NCI-H82 treated with DMSO at 0.1 percent for 48 hours (cell line): ENCODE results near the gene NKD1.
A peak's percentile ranks its signal among the peaks of the same experiment; 100 is the strongest.

ENCODE experiments used
- DNase-seq: peaks from one replicate; lab custom pipeline; 2025; ENCODE audit not compliant: unreplicated experiment; lab: John Stamatoyannopoulos, UW

NKD1 gene

GRCh38 chr16:50611995-50612848, 64.0 kb downstream of the NKD1 start:
- peak; percentile 48 for DNase-seq

- DNase-seq, result no peak
Observed at GRCh38 chr16:50612849-50613198, 64.6 kb downstream of the NKD1 start.

GRCh38 chr16:50613281-50613963, 65.2 kb downstream of the NKD1 start:
- no peak for DNase-seq

- no peak for DNase-seq
Observed at GRCh38 chr16:50613964-50614474, 65.8 kb downstream of the NKD1 start.

DNA sequence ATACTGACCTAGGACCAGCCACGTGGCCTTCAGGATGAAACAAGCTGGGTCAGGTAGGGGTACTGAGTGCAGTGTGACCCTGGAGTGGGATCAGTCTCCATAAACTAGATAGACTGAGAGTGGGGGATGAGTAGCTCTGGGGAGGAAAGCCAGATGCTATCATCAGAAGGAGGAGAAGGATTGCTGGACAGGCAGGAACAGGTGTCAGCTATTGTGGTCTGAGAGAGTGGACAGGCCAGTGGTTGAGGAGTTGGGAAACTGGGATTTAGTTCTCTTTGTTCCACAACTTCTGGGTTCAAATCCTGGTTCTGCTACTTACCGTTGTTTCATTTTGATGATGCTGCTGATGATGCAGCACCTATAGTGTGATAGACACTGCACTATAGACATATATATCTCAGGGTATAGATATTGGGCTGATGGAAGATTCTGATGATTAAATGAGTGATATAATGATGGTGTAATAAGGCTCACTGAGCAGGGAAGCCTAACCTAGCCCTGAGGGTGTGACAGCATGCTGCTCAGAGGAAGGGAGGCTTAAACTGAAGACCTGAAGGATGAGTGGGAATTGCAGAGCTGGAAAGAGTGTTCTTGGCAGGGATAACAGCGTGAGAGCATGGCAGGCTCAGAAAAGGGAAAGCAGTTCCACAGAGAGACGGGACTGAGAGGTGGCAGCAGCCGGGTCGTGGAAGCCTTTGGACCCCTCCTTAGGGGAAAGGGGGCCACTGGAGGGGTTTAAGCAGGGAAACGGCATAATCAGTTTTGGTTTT, 66.9 kb downstream of the NKD1 start:
- no peak for DNase-seq

DNA sequence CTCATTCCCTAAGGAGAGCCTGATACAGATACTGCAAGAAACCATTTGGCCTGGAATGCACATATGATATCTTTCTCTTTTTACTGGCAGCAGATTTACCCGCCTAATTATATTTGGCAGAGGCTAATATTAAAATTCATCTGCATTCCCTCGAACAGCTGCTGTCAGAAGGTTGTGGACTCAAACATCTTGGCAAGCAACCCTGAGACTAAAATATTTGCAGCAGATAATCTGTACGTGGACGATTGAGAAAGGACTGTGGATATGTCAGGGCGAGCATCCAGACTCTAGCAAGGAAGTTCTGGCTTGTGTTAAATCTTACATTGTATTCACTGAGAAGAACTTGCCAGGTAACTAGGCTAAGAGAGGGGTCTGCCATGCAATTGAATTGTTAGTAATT, 67.7 kb downstream of the NKD1 start:
- no peak for DNase-seq

DNA sequence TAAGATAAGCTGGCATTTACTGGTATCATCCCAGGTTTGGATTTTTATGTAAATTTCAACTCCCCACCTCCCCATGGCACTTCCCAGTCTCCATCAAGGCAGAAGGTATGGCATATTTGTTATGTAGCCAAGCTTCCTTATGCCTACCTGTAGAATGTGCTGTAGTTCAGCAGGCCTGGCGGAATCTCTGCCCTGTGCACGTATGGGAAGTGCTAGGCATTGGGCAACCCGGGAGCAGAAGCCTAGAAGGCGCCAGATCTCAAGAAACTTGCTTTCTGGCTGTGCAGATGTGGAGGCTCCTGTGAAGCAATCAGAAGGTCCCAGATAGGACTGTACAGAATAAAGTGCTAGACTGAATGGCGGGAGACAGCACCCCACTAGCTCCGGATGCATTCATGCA, 68.2 kb downstream of the NKD1 start:
- DNase-seq, result no peak

DNA sequence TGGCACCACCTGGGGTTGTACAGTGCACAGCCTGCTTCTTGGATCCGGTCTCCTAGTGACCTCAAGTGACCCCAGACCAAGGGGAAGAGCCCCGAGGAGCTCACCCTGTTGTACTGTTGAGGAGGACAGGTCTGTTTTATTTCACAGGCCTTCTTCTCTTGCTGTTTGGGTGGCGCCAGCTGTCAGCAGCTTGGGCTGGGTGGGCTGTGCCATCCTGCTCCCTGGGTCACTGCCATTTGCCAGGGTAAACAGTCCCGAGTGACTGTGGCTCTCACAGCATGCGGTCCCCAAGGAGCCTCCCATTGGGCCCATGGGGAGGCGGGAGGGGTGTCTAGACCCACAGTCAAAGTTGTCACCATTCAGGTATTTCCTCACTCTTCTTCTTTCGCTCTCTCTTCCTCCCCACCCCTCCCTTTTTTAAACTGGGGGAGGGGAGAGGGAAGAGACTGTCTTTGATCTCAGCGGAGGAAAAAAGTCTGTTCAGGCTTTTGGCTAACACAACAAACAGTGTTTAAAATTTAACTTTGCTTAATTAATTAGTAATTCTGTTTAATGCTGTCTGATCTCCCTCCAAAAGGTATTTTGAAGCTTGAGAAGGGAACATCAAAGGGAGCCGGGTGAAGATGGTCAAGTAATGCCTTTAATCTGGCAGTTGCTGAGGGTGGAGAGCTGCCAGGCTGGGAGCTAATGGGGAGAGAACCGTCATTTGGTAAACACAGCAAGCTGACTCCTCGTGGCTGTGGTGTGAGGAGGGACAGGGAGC, 68.9 kb downstream of the NKD1 start:
- DNase-seq, result no peak

GRCh38 chr16:50617646-50618184, 69.5 kb downstream of the NKD1 start:
- DNase-seq, result no peak

GRCh38 chr16:50618238-50618918, 70.2 kb downstream of the NKD1 start:
- DNase-seq, result no peak

DNA sequence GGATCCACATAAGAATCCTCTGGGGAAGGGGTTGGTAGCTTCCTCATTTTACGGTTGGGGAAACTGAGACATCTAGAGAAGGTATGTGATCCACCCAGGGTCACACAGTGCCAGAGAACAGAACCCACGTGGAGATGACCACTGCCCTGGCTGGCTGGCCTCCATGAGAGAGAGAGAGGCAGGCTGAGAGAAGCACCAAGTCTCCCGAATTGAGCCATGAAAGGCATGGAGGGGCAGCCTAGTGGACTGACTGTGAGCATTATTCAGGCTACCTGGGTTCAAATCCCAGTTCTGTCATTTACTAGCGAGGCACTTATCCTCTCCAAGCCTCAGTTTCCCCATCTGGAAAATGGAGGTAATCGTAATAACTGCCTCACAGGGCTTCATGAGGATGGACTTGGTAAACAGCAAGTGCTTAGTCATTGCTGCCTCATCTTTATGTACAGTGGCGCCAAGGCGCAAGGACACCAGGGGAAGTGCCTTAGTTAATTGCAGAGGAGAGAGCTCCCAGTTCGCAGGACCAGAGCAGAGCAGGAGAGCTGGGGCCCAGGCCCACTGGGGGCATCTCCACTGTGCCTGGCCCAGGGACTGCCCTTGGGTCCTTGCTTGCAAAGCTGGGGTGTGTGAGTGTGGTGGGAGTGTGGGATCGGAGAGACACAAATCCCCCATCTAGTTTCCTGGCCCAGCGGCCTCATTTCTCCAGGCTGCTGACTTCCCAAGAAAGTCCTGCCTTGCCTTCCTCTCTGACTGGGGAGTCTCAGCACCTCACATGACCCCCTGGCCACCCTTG, 71.7 kb downstream of the NKD1 start:
- DNase-seq, result no peak

- no peak for DNase-seq
Observed at GRCh38 chr16:50620646-50621451, 72.7 kb downstream of the NKD1 start.

GRCh38 chr16:50621452-50621792, 73.2 kb downstream of the NKD1 start:
- no peak for DNase-seq

DNA sequence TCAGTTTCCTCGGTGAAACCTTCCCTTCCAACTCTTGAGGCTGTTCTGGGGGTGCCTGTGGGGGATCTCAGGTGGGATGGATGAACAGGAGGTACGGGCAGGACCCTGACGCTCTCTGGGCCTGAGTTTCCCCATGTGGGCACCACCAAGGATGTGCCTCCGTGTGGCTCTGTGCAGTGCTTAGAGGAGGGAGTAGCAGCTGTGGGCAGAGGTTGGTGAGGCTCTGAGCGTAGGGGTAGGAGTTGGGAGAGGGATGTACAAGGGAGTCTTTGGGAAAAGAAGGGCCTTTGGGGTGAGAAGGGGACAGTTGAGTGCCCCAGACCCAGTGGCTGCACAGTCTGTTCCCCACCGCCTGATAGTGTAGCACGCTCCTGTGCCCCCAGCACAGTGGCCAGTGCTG, 73.8 kb downstream of the NKD1 start:
- DNase-seq, result no peak

GRCh38 chr16:50622643-50623369, 74.6 kb downstream of the NKD1 start:
- no peak for DNase-seq

GRCh38 chr16:50624449-50624970, 76.3 kb downstream of the NKD1 start:
- DNase-seq, result no peak

DNA sequence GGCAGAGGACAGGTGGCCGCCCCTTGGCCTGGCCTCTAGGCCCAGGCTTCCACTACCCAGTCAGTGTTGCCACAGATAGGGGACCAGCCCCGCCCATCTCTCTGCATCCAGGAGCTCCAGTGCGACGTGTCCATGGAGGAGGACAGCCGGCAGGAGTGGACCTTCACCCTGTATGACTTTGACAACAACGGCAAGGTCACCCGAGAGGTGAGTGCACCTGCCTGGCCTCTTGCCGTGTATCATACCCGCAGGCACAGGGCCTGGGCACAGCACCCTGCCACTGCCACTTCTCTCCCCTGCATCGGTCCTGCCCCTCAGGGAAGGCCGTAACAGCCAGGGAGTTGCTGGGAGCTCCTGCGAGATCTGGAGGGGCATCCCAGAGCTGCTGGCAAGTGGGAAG, 77.2 kb downstream of the NKD1 start:
- no peak for DNase-seq

DNA sequence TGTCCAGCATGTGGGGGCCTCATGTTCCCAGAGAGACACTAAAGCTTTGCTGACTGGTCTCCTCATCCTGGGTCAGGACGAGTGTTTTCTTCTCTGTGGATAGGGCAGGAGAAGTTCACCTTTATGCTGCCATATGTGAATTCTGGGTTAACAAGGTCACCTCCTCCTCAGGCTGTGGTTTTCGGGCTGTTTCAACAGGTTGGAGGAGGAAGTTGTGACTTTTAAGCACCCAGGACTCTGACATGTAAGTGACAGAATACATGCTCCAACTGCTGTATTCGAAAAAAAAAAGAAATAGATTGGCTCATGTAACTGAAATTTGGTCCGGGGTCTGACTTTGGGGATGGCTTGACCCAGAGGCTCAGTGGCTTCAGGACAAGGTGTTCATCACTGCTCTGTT, 78.7 kb downstream of the NKD1 start:
- DNase-seq, result no peak
